Measurements from ENCODE around the gene DENND1C. TPM values are rescaled to one million over a fixed set of nuclear protein-coding genes. Genes with fewer than 3 reads are reported as not detected.

Gene DENND1C
- total and polyA plus RNA-seq, 9 of the 15 experiments (the other 6 are each of a cell fraction or from before 2014, with no cell fraction given), result 0.03 to 1.2 (median 0.32) TPM; not detected in 1

DNA sequence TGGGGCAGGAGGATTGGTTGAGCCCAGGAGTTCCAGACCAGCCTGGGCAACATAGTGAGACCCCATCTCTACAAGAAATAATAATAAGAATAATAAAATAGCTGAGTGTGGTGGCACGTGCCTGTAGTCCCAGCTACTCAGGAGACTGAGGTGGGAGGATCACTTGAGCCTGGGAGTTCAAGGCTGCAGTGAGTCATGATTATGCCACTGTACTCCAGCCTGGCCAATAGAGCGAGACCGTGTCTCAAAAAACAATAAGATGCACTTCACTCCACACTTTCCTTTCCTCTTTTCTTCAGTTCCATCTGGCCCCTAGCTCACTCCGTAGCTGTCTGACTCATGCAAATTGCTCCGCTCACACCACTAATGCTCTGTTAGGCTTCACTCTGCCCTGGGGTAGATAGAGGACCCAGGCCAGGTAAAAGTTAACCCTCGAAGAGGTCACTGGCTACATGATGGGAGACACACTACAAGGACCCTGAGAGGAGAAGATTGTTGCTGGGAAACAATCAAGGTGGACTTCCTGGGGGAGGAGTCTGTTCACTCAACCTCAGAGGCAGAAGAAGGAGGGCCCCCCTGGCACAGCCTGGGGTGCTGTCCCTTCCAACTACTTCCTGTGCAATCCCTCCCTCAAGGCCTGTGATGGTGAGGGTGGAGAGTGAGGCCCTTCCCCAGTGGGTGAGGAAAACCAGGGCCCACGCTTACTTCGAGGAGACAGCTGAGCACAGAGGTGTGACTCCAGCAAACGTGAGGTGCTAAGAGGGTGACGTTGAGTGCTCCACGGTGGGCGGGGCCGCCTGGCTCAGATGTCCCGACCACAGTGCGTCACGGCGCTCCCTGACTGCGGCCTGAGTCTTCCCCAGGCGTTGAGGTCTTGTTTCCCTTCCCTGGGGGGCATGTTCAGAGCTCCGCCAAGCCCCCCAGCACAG, 40.4 kb upstream of the DENND1C start (continued):
- TF ChIP-seq, protein P1, sequence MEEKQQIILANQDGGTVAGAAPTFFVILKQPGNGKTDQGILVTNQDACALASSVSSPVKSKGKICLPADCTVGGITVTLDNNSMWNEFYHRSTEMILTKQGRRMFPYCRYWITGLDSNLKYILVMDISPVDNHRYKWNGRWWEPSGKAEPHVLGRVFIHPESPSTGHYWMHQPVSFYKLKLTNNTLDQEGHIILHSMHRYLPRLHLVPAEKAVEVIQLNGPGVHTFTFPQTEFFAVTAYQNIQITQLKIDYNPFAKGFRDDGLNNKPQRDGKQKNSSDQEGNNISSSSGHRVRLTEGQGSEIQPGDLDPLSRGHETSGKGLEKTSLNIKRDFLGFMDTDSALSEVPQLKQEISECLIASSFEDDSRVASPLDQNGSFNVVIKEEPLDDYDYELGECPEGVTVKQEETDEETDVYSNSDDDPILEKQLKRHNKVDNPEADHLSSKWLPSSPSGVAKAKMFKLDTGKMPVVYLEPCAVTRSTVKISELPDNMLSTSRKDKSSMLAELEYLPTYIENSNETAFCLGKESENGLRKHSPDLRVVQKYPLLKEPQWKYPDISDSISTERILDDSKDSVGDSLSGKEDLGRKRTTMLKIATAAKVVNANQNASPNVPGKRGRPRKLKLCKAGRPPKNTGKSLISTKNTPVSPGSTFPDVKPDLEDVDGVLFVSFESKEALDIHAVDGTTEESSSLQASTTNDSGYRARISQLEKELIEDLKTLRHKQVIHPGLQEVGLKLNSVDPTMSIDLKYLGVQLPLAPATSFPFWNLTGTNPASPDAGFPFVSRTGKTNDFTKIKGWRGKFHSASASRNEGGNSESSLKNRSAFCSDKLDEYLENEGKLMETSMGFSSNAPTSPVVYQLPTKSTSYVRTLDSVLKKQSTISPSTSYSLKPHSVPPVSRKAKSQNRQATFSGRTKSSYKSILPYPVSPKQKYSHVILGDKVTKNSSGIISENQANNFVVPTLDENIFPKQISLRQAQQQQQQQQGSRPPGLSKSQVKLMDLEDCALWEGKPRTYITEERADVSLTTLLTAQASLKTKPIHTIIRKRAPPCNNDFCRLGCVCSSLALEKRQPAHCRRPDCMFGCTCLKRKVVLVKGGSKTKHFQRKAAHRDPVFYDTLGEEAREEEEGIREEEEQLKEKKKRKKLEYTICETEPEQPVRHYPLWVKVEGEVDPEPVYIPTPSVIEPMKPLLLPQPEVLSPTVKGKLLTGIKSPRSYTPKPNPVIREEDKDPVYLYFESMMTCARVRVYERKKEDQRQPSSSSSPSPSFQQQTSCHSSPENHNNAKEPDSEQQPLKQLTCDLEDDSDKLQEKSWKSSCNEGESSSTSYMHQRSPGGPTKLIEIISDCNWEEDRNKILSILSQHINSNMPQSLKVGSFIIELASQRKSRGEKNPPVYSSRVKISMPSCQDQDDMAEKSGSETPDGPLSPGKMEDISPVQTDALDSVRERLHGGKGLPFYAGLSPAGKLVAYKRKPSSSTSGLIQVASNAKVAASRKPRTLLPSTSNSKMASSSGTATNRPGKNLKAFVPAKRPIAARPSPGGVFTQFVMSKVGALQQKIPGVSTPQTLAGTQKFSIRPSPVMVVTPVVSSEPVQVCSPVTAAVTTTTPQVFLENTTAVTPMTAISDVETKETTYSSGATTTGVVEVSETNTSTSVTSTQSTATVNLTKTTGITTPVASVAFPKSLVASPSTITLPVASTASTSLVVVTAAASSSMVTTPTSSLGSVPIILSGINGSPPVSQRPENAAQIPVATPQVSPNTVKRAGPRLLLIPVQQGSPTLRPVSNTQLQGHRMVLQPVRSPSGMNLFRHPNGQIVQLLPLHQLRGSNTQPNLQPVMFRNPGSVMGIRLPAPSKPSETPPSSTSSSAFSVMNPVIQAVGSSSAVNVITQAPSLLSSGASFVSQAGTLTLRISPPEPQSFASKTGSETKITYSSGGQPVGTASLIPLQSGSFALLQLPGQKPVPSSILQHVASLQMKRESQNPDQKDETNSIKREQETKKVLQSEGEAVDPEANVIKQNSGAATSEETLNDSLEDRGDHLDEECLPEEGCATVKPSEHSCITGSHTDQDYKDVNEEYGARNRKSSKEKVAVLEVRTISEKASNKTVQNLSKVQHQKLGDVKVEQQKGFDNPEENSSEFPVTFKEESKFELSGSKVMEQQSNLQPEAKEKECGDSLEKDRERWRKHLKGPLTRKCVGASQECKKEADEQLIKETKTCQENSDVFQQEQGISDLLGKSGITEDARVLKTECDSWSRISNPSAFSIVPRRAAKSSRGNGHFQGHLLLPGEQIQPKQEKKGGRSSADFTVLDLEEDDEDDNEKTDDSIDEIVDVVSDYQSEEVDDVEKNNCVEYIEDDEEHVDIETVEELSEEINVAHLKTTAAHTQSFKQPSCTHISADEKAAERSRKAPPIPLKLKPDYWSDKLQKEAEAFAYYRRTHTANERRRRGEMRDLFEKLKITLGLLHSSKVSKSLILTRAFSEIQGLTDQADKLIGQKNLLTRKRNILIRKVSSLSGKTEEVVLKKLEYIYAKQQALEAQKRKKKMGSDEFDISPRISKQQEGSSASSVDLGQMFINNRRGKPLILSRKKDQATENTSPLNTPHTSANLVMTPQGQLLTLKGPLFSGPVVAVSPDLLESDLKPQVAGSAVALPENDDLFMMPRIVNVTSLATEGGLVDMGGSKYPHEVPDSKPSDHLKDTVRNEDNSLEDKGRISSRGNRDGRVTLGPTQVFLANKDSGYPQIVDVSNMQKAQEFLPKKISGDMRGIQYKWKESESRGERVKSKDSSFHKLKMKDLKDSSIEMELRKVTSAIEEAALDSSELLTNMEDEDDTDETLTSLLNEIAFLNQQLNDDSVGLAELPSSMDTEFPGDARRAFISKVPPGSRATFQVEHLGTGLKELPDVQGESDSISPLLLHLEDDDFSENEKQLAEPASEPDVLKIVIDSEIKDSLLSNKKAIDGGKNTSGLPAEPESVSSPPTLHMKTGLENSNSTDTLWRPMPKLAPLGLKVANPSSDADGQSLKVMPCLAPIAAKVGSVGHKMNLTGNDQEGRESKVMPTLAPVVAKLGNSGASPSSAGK (IDR thresholded peaks at IDR 0.05), result peak; percentile 80
- TF ChIP-seq BCOR (IDR thresholded peaks at IDR 0.05), result peak; percentile 97
- no peak for TF ChIP-seq DDX20 (tag; IDR thresholded peaks at IDR 0.05; ENCODE audit: low read depth)
- no peak for TF ChIP-seq ZBTB5 (IDR thresholded peaks at IDR 0.05)
- no peak for TF ChIP-seq THRB (CRISPR knock-in tag; conservative IDR thresholded peaks at IDR 0.05)
- no peak for TF ChIP-seq ELF4 (CRISPR knock-in tag; IDR thresholded peaks at IDR 0.05)
- TF ChIP-seq, protein P2, sequence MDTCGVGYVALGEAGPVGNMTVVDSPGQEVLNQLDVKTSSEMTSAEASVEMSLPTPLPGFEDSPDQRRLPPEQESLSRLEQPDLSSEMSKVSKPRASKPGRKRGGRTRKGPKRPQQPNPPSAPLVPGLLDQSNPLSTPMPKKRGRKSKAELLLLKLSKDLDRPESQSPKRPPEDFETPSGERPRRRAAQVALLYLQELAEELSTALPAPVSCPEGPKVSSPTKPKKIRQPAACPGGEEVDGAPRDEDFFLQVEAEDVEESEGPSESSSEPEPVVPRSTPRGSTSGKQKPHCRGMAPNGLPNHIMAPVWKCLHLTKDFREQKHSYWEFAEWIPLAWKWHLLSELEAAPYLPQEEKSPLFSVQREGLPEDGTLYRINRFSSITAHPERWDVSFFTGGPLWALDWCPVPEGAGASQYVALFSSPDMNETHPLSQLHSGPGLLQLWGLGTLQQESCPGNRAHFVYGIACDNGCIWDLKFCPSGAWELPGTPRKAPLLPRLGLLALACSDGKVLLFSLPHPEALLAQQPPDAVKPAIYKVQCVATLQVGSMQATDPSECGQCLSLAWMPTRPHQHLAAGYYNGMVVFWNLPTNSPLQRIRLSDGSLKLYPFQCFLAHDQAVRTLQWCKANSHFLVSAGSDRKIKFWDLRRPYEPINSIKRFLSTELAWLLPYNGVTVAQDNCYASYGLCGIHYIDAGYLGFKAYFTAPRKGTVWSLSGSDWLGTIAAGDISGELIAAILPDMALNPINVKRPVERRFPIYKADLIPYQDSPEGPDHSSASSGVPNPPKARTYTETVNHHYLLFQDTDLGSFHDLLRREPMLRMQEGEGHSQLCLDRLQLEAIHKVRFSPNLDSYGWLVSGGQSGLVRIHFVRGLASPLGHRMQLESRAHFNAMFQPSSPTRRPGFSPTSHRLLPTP (IDR thresholded peaks at IDR 0.05; ENCODE audit: borderline replicate concordance, extremely low read depth, insufficient read length), result peak; percentile 63

All from K562 (cell line).